GM12878 (cell line): Measurements from ENCODE around the gene RAD51B. TPM values are rescaled to one million over a fixed set of nuclear protein-coding genes. Genes with fewer than 3 reads are reported as not detected.

Experiments used
- ATAC-seq: fragments of 200-7000 bp; cut with Tn5 transposase; 3 replicates; pipeline ENCODE4 v1.9.1; 2020; ENCODE audit warnings: mild to moderate bottlenecking, moderate library complexity
- BruUV-seq: library from RNA; stranded (reverse); fragments of 400-500 nt; replicated peaks from 2 replicates; lab custom pipeline; 2021; lab: Mats Ljungman, UMichigan
- CTCF ChIA-PET: fragments of 300-600 bp; sonication (Branson Sonifier 250); formaldehyde crosslinking; extraction: SDS; loops from one replicate; lab custom pipeline; 2021; ENCODE audit warnings: inconsistent platforms; lab: Yijun Ruan, JAX
- POLR2A ChIA-PET: fragments of 350-600 bp; formaldehyde crosslinking; extraction: SDS; loops from one replicate; lab custom pipeline; 2021; ENCODE audit warnings: inconsistent platforms; lab: Charles Lee
- RAD21 ChIA-PET: fragments of 300-600 bp; sonication (Branson Sonifier 250); formaldehyde crosslinking; loops from one replicate; lab custom pipeline; 2023; ENCODE audit warnings: antibody characterized with exemption; ENCODE audit not compliant: unreplicated experiment; lab: Charles Lee
- SMC1A ChIA-PET: fragments of 300-600 bp; sonication (Branson Sonifier 250); formaldehyde crosslinking; loops from one replicate; lab custom pipeline; 2023; ENCODE audit not compliant: unreplicated experiment, uncharacterized antibody; lab: Charles Lee
- DNase-seq: peaks from one replicate; pipeline ENCODE4 v3.0.0-alpha.2; 2011; ENCODE audit warnings: low read depth, low spot score
- FAIRE-seq: peaks from 3 replicates; lab custom pipeline; 2011; peaks lifted over from hg19 to GRCh38; lab: Jason Lieb, UNC
- H2AFZ ChIP-seq: 2 replicates; pipeline ENCODE4 v1.6.0; 2011; ENCODE audit warnings: low read depth, low read length, control low read depth; ENCODE audit not compliant: control insufficient read depth
- H3K27ac ChIP-seq: 2 replicates; pipeline ENCODE4 v1.5.1; 2011; ENCODE audit warnings: control low read depth; ENCODE audit not compliant: control insufficient read depth, insufficient read depth
- H3K27me3 ChIP-seq, 2 experiments: replicated peaks in 1 of 2; 2 replicates each; pipeline versions ENCODE4 v1.6.0 to v1.6.1; 2011; ENCODE audit warnings: low read length in 1 of 2; ENCODE audit not compliant: control insufficient read depth in 2 of 2, insufficient read depth in 2 of 2
- H3K36me3 ChIP-seq, 2 experiments: 2 replicates each; pipeline ENCODE4 v1.5.1; 2011; ENCODE audit warnings: low read length in 1 of 2; ENCODE audit not compliant: control insufficient read depth in 2 of 2, insufficient read depth in 2 of 2
- H3K4me1 ChIP-seq: 2 replicates; pipeline ENCODE4 v1.6.1; 2011; ENCODE audit warnings: mild to moderate bottlenecking, low read length, moderate library complexity, mixed read lengths; ENCODE audit not compliant: control insufficient read depth, insufficient read depth
- H3K4me2 ChIP-seq: 2 replicates; pipeline ENCODE4 v1.6.0; 2011; ENCODE audit warnings: control low read depth; ENCODE audit not compliant: control insufficient read depth, insufficient read depth
- H3K4me3 ChIP-seq: fragments of 200-600 bp; sonication (generic); 2 replicates; pipeline ENCODE4 v1.5.1; 2016
- H3K79me2 ChIP-seq: 2 replicates; pipeline ENCODE4 v1.6.0; 2011; ENCODE audit warnings: low read length; ENCODE audit not compliant: control insufficient read depth, insufficient read depth
- H3K9ac ChIP-seq: 2 replicates; pipeline ENCODE4 v1.8.0; 2011; ENCODE audit warnings: low read length, control low read depth, mixed read lengths; ENCODE audit not compliant: control insufficient read depth, insufficient read depth
- H3K9me3 ChIP-seq: replicated peaks from 3 replicates; pipeline ENCODE4 v1.5.1; 2011; ENCODE audit warnings: mild to moderate bottlenecking, low read length; ENCODE audit not compliant: control insufficient read depth, insufficient read depth
- H4K20me1 ChIP-seq: 2 replicates; pipeline ENCODE4 v1.6.0; 2011; ENCODE audit not compliant: control insufficient read depth, insufficient read depth
- JUND ChIP-seq: IDR thresholded peaks from 2 replicates; pipeline ENCODE4 v1.6.1; 2012; ENCODE audit warnings: low read depth, mild to moderate bottlenecking, low read length, improper control_type of control experiment, moderate library complexity
- NFYB ChIP-seq: IDR thresholded peaks from 2 replicates; pipeline ENCODE4 v1.6.1; 2011; ENCODE audit warnings: low read depth, mild to moderate bottlenecking, low read length, improper control_type of control experiment, moderate library complexity; ENCODE audit not compliant: insufficient read depth
- SMAD5 ChIP-seq: IDR thresholded peaks from 2 replicates; pipeline ENCODE4 v1.6.1; 2016; ENCODE audit warnings: antibody characterized with exemption, low read depth
- SPI1 ChIP-seq: IDR thresholded peaks from 2 replicates; pipeline ENCODE4 v1.6.1; 2011; ENCODE audit warnings: low read depth, mild to moderate bottlenecking, low read length, moderate library complexity, borderline replicate concordance; ENCODE audit not compliant: insufficient read depth
- WGBS: methylation state at CpG from one replicate; pipeline ENCODE4 v1.1.6; 2016; ENCODE audit warnings: low lambda C conversion rate; ENCODE audit not compliant: insufficient replicate concordance, insufficient coverage; ENCODE audit errors: missing lambda C conversion rate; 5-methylcytosine and 5-hydroxymethylcytosine counted together
- in situ Hi-C: fragments of 300-500 bp; cut with MboI; formaldehyde crosslinking; loops from 9 replicates; pipeline ENCODE4 v1.14.3; 2018; ENCODE audit warnings: mixed read lengths
- intact Hi-C: fragments of 100-400 bp; cut with micrococcal nuclease; formaldehyde crosslinking; loops from one replicate; pipeline ENCODE4 v1.14.2; 2022; ENCODE audit not compliant: unreplicated experiment
- polyA plus RNA-seq, 11 experiments: library from polyadenylated mRNA; depleted of rRNA in 4 of 11; unstranded in 6 of 11; stranded (reverse) in 5 of 11; fragments of >200 nt; fragmentation: Nextera tagmentation in 4 of 11; fragmentation: Illumina TruSeq in 1 of 11; extraction: Ambion mirVana in 4 of 11; extraction: Trizol in 1 of 11; gene quantifications; 1 replicate in 1 of 11; 2 replicates in 10 of 11; pipeline versions ENCODE4 v1.2.1 to v1.2.3, GENCODE V29; 2011 to 2016; ENCODE audit warnings: inconsistent platforms in 2 of 11, missing spikeins in 2 of 11, low read depth in 1 of 11
- total RNA-seq, 4 experiments: library from RNA; depleted of rRNA in 3 of 4; stranded (reverse); fragments of >200 nt in 3 of 4; fragmentation: Illumina TruSeq in 1 of 4; extraction: Trizol in 1 of 4; gene quantifications; 2 replicates each; pipeline versions ENCODE4 v1.2.1 to v1.2.3, GENCODE V29; 2013 to 2021

RAD51B gene
- total and polyA plus RNA-seq, 10 of the 15 experiments (the other 5 are each of a cell fraction or from before 2014, with no cell fraction given), result 9.8 to 26.8 (median 21.3) TPM

DNA sequence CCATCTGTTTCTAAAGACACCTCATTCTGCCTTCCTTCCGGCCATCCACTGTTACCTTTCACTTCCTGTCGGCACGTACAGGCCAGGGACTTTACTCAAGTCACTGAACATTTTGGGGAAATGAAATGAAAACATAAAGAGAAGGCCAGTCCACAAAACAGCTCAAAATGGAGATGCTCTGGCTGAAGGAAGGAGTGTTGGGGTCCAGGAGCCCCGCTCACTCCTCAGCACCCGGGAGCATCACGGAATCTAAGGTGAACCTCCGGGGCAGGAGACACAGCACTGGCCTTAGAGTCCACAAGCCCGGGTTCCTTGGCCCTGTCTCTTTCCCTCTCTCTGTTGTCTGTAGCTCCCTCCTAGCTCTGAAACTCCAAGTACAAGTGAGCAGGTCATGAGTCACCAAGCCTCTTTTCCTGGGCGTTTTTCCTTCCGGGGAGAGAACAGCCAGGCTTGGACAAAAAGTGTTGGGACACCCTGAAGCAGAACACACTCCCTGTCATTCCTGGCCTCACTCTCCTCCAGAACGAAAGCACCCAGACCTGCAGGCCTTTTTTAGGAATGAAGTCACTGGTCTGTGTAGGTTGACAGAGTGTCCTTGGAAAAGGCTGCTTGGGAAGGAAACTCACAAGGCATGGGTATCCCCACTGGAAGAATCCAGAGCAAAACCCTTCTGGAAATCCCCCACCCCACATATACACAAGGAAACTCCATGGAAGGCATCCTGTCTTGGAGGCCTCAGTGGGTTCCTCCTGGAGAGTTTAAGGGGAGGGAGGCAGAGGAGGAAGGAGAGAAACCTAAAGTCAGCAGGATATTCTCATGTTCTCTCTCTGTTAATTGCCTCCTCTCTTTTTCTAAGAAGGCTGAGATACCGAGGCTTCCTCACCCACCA, 728.0 kb downstream of the RAD51B start:
- no TSS peak for BruUV-seq
- no peak for FAIRE-seq
- DNase-seq, result no peak
- Histone ChIP-seq H3K4me1 (peaks cover 5% of the 10 kb centered on the region), H3K4me3 (no peak overlapping the region), H3K36me3 (no peaks in the 10 kb centered on the region), H3K27ac (no peak overlapping the region), H3K9ac (no peak overlapping the region), H3K9me3 (no peaks in the 10 kb centered on the region), H3K27me3 (no peaks in the 10 kb centered on the region), H3K4me2 (no peak overlapping the region), H4K20me1 (no peaks in the 10 kb centered on the region), H3K79me2 (no peaks in the 10 kb centered on the region), H2AFZ (no peak overlapping the region)
- RAD21 ChIA-PET, result no interaction called here
- CTCF ChIA-PET, result interaction anchor here (1.3 kb wide), 1 partner anchor 23 kb away, joined by 3 read pairs; no protein-coding TSS in a partner anchor
- POLR2A ChIA-PET, result no interaction called here
- ATAC-seq, result no peak
- in situ Hi-C loops, result no loop called here
- SMC1A ChIA-PET, result no interaction called here
- TF ChIP-seq JUND (no peak), SMAD5 (no peak), NFYB (no peak), SPI1 (0 out of 2 replicates have a peak, but pooled peaks have one; percentile 11)
- WGBS, result 74% methylated on average over 12 of the region's 12 CpGs
- intact Hi-C loops, result no loop called here
